SIG-M5 treated with dmso at 0.1 percent for 504 hours (cell line): ENCODE measurements around the gene CLCN7.
"Not testable (repeated sequence)": the region's sequence is repeated elsewhere in the genome, so short reads cannot be mapped to it uniquely, and the experiment has no call there.

Experiments used
- DNase-seq: peaks from one replicate; lab custom pipeline; 2025; ENCODE audit not compliant: unreplicated experiment; lab: John Stamatoyannopoulos, UW

Gene CLCN7

DNA sequence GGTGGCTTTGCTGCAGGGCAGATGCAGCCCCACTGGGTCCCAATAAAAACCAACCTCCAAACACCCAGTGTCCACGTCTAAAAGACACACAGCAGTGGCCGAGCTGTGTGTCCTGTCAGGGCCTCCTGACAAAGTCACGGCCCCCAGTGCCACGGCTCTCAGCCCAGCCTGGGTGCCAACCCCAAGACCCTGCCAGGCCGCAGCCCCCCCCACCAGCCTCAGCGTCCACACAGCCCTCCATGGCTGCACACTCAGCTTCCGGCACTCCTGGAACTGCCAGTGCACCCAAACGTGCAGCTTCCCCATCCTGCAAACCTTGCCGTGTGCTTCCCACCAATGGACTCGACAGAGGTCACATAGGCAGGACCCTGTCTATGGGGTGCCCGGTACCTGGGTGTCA lies 26.9 kb downstream of the CLCN7 start:
- no peak for DNase-seq

DNA sequence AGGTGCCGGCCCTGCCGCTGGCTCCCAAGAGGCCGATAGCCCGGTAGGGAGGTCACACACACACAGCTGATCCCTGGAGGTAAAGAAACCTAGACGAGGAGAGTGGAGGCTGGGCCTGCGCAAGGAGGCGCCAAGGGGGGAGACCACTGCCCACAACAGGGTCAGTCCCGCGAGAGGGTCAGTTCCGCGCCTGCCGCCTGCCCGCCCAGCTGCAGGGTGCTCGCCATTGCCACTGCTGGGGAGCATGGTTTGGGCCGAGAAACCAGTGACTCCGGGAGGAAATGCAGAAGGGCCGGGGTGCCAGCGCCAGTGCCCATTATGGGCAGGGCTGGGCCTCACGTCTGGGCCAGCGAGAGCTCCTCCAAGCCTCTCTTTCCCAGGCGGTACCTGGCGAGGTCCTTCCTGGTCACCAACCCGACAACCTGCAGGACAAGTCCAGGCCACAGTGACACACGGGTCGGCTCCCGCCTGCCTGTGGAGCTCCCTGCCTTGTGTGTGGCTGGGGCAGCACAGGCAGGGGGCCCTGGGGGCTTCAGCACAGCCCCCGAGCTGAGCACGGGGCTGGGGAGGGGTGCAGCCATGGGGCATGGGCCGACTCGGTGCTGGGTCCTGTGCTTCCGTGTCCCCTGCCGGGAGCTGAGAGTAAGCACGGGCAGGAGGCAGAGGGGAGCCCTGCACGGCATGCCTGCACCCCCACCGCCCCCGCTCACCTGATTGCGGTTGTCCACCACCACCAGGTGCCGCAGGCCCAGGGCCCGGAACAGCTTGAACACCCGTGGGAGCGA lies 28.3 kb downstream of the CLCN7 start:
- no peak for DNase-seq

DNA sequence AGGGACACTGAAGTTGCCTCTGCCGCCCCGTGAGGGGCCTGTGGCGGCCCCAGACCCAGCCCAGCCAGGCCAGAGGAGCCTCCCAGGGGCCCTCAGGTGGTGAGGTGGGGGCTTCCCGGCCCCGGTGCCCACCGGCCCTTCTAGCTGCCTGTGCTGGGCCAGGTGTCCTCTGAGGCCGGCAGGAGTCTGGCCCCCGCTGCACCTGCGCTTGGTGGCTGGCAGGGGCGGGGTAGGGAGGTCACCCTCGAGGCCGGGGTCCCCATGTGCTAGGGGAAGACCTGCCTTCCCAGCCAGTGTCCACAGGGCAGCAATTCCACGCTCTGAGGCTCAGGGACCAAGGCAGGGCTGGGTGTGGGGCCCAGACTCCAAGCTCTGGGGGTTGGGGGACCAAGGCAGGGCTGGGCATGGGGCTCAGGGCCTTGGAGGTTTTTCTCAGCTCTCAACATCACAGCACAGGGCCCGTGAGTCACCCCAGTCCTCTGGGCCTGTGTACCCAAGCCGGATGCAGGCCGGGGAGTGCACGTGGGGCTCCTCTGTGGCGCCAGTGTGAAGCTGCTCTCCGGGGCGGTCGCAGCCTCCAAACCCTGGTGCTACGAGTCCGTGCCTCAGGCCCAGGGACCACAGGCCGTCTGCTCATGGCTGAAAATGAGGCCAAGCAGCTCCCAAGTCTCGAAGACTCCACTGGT lies 29.2 kb downstream of the CLCN7 start:
- no peak for DNase-seq

DNA sequence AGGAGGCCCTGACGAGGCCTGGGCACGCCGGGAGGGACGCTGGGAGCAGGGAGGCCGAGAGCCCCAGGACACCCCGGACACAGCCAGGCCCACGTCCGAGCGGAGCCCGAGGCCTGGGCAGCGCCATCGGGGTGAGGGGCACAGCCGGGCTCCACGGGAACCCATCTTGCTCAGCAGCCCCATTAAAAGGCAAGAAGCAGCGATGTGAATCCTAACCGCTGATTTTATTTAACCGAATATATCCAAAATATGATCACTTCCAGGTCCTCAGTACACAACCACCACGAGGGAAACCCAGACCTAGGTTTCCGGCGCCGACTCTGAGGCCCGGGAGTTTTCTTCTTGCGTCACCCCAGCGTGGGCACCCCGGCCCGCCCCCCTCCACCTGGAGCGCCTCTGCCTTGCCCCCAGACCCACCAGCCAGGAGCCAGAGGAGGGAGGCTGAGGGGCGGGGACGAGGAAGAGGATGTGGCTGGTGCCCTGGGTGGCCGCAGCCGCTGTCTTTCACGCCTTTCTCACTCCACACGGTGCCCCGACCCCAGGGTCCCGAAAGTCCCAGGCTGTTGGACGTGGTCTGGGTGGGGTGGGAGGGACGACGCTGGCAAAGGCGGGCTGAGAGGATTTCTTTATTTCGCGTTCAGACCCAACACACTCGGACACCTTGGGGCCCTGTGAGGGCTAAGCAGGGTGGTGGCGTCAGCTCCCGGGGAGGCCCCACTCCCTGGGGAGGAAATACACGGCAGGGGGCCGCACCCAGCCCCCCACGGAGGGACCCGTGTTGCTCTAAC lies 29.9 kb downstream of the CLCN7 start:
- no peak for DNase-seq

DNA sequence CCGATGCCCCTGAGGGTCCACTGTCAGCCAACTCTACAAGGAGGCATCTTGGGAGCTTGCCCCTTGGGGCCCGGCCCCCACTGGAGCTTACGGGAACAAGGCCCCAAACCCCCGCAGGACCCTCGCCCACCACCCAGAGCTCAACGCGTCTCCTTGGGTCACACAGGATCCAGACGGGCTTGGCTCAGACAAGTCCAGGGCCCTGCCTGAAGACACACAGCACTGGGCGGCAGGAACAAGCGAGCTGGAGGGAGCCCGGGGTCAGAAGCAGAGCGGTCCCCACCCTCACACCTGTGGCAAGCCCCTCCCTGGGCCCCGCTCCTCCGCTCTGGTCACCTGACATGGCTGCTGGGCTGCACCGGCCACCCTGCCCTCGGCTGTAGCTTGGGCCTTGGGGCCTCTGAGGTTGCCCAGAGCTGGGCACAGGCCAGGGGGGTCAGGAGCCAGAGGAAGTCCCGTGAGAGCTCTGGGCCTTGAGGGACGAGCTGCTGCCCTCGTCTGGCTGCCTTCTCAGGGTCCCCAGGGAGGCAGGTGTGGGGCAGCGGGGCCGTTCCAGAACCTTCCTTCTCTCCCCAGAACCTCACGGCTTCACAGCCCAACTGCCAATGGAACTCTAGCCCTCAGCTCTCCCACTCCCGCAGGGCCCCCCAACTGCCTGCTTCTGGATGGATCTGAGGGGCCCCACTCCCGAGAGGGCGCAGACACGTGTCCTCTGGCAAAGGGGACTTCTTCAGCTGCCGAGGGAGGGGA lies 30.7 kb downstream of the CLCN7 start, which contains the start of gene CCDC154:
Gene CCDC154, minus strand, starts transcription at position 577 of the 750 bp plus-strand sequence. Its CDS starts 234 bp downstream, at position 343.
- DNase-seq: no peak

DNA sequence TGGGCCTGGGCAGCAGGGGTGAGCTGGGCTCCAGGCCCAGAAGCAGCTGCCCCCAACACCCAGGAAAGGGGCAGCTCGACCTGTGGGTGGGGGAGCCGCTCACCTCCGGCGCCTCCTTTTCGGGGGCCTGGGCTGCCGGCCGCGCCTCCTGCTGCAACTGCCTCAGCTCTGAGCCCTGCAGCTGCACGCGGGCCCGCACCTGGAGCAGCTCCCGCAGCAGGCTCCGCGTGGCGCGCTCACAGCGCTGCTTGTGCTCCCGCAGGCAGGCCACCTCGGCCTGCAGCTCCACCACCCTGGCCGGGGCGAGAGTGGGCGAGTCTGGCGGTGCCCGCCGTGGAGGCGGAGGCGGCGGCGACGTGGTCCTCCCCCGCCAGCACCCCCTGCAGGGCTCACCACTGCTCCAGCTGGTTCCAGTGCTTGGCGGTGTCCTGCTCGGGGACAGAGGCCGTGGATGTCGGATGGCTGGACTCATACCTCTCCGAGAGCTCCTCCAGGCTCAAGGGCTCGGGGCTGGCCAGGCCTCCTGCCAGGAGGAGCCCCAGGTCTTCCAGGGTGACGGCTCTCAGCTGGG lies 31.3 kb downstream of the CLCN7 start:
- DNase-seq: no peak

DNA sequence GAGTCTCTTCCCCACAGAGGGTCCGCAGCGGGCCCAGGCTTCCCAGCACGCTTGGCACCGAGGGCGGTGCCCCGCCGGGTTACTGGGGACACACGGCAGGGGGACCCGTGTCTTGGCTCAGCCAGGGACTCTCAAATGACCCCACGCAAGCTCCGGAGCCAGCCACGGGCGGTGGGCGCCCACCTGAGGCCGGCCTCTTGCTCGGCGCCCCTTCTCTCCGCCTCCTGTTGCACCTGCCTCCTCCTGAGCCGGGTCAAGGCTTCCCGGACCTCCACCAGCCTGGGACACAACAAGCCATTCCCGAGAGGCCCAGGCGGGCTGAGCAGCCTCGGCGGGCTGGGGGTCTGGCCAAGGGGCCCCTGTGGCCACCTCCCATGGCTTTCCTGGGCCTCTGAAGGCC lies 32.1 kb downstream of the CLCN7 start:
- no peak for DNase-seq

DNA sequence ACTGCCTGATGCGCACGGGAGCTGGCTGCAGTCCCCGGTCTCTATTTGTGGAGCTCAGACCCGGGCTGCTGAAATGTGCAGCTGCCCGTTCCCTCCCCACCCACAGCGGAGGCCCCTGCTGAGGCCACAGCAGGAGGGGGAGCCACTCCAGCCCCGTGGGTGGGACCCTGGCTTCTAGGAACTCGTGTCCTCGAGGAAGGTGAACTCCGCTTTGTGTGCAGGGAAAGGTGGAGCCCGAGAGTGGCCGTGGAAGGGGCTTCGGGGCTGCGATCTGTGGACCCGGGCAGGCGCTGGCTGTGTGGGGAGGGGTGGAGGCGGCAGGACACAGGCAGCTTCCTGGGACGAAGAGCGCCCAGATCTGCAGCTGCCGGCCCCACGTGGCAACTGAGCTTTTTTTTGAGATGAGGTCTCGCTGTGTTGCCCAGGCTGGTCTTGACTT lies 33.4 kb downstream of the CLCN7 start:
- DNase-seq: no peak

DNA sequence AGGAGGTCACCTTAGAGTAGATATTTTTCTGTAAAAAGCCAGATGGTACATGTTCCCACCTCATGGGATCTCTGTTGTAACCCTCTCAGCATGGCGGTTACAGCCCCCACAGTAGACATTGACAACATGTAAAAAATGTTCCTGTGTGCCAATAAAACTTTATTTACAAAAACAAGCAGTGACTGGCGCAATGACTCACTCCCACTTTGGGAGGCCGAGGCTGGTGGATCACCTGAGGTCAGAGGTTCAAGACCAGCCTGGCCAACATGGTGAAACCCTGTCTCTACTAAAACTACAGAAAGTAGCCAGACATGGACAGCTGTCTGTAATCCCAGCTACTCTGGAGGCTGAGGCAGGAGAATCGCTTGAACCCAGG lies 35.1 kb downstream of the CLCN7 start:
- DNase-seq: not testable (repeated sequence)

DNA sequence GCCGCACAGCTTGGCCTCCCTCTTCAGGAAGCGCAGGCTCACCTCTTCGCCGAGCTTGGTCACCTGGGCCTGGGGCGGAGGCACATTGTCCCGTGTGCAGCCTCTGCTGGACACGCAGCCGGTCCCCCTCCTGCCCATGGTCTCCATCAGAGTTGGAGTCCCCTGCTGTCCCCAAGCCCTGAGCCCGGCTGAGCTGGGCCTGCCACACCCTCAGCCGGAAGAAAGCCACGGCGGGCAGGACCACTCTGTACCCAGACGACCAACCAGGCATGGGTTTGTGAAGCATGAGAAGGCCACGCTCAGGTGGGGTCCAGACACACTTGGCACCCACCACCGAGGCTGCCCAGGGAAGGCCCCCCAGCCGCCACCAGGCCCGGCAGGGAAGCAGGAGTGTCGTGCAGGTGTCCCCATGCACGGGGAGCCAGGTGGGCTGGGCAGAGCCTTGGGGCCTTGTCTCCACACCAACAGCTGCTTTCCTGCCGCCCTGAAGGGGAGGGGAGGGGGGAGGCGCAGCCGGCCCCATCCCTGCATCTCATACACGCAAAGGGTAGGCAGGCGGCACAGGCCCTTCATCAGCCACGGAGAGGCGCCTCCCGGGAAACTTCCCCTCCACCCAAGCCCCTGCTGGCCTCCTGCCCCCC lies 35.6 kb downstream of the CLCN7 start:
- DNase-seq: no peak

DNA sequence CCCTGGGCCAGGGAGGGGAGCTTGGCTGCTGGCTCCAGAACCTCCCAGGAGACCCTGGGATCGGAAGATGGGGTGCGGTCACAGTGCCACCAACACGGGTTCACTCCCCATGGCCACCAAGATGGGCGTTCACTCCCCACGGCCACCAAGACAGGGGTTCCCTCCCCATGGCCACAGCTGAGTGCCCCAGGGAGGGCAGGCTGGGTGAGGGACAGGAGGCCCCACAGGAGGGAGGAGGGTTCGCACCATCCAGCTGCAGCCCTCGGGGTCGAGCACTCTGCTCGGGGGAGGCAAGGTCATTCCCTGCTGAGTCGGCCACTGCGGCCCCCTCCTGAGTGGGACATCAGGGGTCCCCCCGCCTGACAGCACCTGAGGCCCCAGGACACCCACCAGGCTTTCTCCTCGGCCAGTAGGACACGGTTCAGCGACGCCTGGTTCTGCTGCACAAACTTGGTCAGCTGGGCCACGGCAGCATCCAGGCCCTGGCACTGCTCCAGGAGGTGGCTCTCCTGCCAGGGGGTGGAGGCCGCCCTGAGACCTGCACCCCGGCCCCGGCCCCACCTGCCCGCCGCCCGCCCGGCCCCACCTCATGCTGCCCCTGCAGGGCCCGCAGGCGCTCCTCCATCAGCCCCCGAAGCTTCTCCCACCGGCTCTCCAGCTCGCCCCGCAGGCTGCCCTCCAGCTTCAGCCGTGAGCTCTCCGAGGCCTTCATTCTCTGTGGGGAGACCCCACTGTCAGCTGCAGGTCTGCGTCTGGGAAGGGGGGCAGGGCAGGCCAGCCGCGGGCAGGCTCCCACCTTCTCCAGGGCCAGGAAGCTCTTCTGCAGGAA lies 36.4 kb downstream of the CLCN7 start:
- no peak for DNase-seq

DNA sequence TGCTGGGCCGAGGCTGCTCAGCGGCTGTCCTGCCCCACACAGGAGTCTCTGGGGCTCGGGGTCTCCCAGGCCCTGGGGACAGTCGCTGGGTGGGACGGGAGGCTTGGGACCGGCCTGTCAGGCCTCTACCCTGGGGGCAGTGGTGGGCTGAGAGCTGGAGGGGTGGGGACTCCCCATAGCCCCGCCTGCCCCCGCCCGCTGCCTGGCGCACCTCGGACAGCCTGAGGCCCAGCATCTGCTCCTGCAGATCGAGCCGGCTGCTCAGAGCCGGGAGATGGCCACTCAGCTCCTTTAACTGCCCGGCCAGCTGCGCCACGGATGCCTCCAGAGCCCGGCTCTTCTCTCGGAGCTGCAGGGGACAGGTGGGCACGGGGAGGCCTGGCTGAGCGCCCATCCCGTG lies 37.2 kb downstream of the CLCN7 start:
- DNase-seq: no peak

DNA sequence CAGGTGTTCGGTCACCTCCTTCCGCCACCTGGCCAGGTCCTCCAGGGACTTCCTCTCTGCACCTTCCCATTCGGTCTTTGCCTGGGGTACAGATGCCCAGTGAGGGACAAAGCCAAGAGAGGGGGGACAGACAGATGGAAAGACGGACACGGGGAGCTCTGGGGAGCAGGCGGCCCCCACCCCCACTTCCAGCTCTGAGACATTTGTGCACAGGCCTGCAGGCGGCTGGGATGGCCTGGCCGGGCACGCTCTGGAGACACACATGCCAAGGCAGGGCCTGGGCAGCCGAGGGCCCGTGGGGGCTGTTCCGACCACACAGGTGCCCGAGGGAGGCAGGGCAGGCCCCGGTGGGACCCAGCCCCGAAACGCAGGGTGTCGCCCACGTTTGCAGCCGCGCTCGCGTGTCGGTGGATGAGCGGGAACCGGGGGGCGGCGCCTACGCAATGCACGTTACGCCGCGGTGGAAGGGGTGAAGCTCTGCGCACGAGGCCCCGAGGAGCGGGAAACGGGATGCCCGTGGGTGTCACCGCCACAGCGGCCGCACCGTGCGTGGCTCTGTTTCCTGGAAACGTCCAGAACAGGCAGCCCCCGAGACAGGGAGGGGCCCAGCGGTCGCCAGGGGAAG lies 38.0 kb downstream of the CLCN7 start:
- DNase-seq: no peak

DNA sequence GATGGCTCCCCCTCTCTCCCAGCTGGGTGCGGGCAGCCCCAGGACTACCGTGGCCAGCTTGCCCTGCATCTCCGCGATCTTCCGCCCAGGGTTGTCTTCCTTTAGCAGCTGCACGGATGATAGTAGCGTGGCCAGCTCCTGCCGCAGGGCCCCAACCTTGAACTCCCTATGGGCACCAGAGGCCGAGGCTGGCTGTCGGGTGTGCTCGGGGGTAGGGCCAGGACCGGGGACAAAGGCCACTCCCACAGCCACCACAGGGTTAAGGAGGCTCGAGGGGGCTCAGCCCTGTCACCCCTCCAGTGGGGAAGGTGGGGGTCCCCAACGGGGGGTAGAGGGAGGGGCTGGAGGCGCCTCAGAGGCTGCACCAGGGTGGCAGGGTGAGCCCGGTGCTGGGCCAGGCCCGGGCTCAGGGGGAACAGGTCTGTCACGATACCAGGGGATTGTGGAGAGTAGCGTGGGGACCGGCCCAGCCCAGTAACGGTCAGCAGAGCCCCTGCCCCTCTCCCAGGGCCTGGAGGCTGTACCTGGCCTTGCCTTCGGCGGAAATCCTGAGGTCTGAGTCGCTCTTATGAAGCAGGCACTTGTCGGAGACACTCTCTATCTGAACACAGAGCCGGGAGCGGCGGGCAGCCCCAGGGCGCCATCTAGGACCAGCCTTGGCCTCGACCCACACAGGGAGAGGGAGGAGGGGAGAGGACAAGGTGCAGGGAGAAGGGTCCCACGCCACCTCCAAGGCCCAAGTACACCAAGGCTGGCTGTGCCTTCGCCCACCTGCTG lies 38.7 kb downstream of the CLCN7 start:
- DNase-seq: no peak

DNA sequence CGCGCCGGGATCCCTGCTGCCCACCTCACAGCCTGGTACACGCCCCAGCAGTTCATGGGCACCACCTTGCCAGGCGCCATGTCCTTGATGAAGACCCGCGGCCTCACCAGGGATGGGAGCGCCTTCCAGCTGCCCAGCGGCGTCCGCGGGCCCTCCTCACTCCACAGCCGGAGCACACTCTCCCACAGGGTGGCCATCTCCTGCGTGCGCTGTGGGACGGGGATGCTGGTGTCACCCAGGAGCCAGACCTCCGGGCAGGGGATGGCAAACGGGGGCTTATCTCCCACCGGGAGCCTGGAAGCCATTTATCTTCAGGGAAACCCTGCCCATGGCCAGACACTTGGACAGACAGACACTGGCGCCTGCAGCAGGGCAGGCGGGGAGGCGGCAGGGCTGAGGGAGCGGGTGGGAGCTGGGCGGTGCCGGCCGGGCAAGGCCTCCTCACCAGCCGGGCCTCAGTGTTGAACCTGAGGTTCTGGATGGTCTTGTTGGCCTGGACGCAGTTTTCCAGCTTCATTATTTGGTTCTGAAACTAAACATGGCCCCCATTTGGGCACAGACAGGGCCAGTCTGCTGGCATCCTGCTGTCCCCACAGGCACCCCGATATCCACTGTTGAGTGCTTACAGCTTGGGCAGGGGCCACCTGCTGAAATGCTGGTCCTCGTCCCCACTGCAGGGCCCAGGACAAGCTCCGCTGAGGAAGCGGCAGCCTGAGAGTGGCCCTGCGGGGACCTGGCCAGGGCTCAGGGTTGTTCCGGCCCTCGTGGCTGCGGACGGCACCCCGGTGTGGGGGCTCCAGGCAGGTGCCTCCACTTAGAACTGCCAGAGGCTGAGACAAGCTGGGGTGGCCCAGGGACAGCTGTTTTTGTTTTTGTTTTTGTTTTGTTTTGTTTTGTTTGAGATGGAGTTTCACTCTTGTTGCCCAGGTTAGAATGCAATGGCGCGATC lies 39.9 kb downstream of the CLCN7 start:
- no peak for DNase-seq

DNA sequence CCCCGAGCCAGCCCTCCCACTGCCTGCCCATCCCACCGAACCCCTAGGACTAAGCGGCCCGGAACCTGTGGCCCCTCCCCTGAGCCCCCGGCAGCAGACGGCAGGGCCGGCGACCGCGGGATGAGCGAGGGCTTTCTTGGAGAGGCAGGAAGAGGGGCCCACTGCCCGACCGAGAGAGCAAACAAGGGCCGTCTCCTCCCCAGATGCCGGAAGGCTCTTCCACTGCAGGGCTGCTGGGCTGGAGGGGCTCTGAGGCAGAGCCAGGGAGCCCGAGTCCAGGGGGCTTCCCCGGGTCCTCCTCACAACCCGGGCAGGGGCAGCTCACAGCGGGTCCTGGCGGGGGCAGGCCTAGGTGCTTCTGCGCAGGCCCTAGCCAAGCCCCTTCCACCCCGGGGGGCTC lies 41.1 kb downstream of the CLCN7 start:
- DNase-seq: no peak

DNA sequence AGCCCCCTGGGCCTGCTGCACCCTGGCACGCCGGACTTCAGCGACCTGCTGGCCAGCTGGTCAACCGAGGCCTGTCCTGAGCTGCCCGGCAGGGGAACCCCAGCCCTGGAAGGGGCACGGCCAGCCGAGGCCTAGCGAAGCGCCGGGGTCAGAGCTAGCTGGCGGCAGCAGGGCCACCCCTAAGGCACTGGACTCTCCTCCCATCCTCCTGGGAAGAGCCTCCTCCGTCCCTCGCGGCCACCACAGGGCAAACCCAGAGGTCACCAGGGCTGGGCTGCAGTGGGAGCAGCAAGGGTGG lies 41.6 kb downstream of the CLCN7 start:
- no peak for DNase-seq
